DND-41 (cell line): ENCODE results near the gene RBM34.
"Not testable (repeated sequence)": the region's sequence is repeated elsewhere in the genome, so short reads cannot be mapped to it uniquely, and the experiment has no call there.

Experiments used
- CTCF ChIP-seq: IDR thresholded peaks from 2 replicates; pipeline ENCODE4 v1.5.1; 2012; ENCODE audit warnings: borderline replicate concordance, low read length, moderate library complexity, mild to moderate bottlenecking; ENCODE audit not compliant: poor library complexity, severe bottlenecking; ENCODE audit errors: extremely low read depth
- EZH2 ChIP-seq: IDR thresholded peaks from 3 replicates; pipeline ENCODE4 v1.6.1; 2012; ENCODE audit warnings: borderline replicate concordance, low read depth, mild to moderate bottlenecking, moderate library complexity, low read length, inconsistent platforms; ENCODE audit not compliant: severe bottlenecking

DNA sequence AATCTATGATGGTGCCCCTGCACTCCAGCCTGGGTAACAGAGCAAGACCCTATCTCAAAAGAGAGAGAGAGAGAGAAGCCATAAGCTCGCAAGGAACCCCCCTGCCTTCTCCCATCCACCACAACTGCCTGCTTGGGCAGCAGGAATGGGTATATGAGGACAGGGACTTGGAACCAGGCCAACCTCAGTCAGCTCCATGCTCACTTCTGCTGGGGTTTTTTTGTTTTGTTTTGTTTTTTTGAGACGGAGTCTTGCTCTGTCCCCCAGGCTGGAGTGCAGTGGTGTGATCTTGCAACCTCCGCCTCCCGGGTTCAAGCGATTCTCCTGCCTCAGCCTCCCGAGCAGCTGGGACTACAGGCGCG is 69.0 kb downstream of the RBM34 start:
- not testable (repeated sequence) for TF ChIP-seq CTCF, EZH2
